Liver (tissue), 9 donors: Measurements from ENCODE around the gene RAD9A. TPM values are rescaled to one million over a fixed set of nuclear protein-coding genes. Genes with fewer than 3 reads are reported as not detected.

Source experiments
- DNase-seq: peaks from one replicate; pipeline ENCODE4 v3.0.0-alpha.2; 2017; ENCODE audit warnings: low spot score
- H3K27ac ChIP-seq, 2 donors: one replicate each; pipeline ENCODE4 v1.7.0; 2013; ENCODE audit warnings: inconsistent platforms in 2 of 2, low read length in 2 of 2, control low read depth in 1 of 2, low read depth in 1 of 2, mild to moderate bottlenecking in 1 of 2
- H3K27me3 ChIP-seq, 4 donors: one replicate each; pipeline versions ENCODE4 v1.6.1 to v1.7.0; 2013; ENCODE audit warnings: low read length in 3 of 4, inconsistent platforms in 1 of 4, mild to moderate bottlenecking in 1 of 4, moderate library complexity in 1 of 4; ENCODE audit not compliant: control insufficient read depth in 4 of 4, insufficient read depth in 4 of 4
- H3K36me3 ChIP-seq, 4 donors: one replicate each; pipeline versions ENCODE4 v1.6.1 to v1.7.0; 2013; ENCODE audit warnings: low read length in 3 of 4, mild to moderate bottlenecking in 3 of 4, low read depth in 1 of 4, moderate library complexity in 1 of 4; ENCODE audit not compliant: control insufficient read depth in 4 of 4, insufficient read depth in 3 of 4
- H3K4me1 ChIP-seq, 4 donors: one replicate each; pipeline versions ENCODE4 v1.6.1 to v1.7.0; 2013; ENCODE audit warnings: low read length in 3 of 4, mild to moderate bottlenecking in 3 of 4, moderate library complexity in 1 of 4; ENCODE audit not compliant: control insufficient read depth in 4 of 4, insufficient read depth in 4 of 4
- H3K4me3 ChIP-seq, 3 donors: one replicate each; pipeline versions ENCODE4 v1.6.1 to v1.7.0; 2013; ENCODE audit warnings: low read length in 3 of 3, control low read depth in 1 of 3, low read depth in 1 of 3, mild to moderate bottlenecking in 1 of 3
- H3K9ac ChIP-seq, 2 donors: one replicate each; pipeline ENCODE4 v1.7.0; 2013; ENCODE audit warnings: low read length in 2 of 2, mild to moderate bottlenecking in 2 of 2, moderate library complexity in 2 of 2, control low read depth in 1 of 2, low read depth in 1 of 2
- H3K9me3 ChIP-seq, 4 donors: one replicate each; pipeline versions ENCODE4 v1.6.1 to v1.7.0; 2013; ENCODE audit warnings: low read length in 3 of 4; ENCODE audit not compliant: control insufficient read depth in 4 of 4
- ATF3 ChIP-seq: IDR thresholded peaks from 2 replicates; pipeline ENCODE4 v1.6.1; 2016; ENCODE audit warnings: antibody characterized with exemption
- CTCF ChIP-seq: fragments of 150-350 bp; IDR thresholded peaks from 2 replicates; pipeline ENCODE4 v1.5.1; 2017; ENCODE audit warnings: improper control_type of control experiment, low read depth, low read length; ENCODE audit not compliant: missing input control
- FOXA1 ChIP-seq: IDR thresholded peaks from 2 replicates; pipeline ENCODE4 v1.6.1; 2016; ENCODE audit warnings: antibody characterized with exemption
- FOXA2 ChIP-seq: IDR thresholded peaks from 2 replicates; pipeline ENCODE4 v1.6.1; 2016; ENCODE audit warnings: antibody characterized with exemption
- GABPA ChIP-seq, 2 donors: IDR thresholded peaks in 1 of 2; conservative IDR thresholded peaks in 1 of 2; 2 replicates each; pipeline ENCODE4 v1.6.1; 2016; ENCODE audit warnings: antibody characterized with exemption in 2 of 2, mild to moderate bottlenecking in 1 of 2, moderate library complexity in 1 of 2
- HNF4A ChIP-seq, 2 donors: conservative IDR thresholded peaks; 2 replicates each; pipeline ENCODE4 v1.6.1; 2016; ENCODE audit warnings: antibody characterized with exemption in 2 of 2, mild to moderate bottlenecking in 2 of 2
- HNF4G ChIP-seq: IDR thresholded peaks from 2 replicates; pipeline ENCODE4 v1.6.1; 2016; ENCODE audit warnings: antibody characterized with exemption
- JUND ChIP-seq, 2 donors: IDR thresholded peaks; 2 replicates each; pipeline ENCODE4 v1.6.1; 2016; ENCODE audit warnings: antibody characterized with exemption in 2 of 2
- MAX ChIP-seq: IDR thresholded peaks from 2 replicates; pipeline ENCODE4 v1.6.1; 2016; ENCODE audit warnings: antibody characterized with exemption
- NR2F2 ChIP-seq: IDR thresholded peaks from 2 replicates; pipeline ENCODE4 v1.6.1; 2016; ENCODE audit warnings: antibody characterized with exemption
- RAD21 ChIP-seq, 2 donors: IDR thresholded peaks; 2 replicates each; pipeline ENCODE4 v1.6.1; 2016; ENCODE audit warnings: antibody characterized with exemption in 2 of 2, mild to moderate bottlenecking in 2 of 2
- REST ChIP-seq: IDR thresholded peaks from 2 replicates; pipeline ENCODE4 v1.6.1; 2016; ENCODE audit warnings: antibody characterized with exemption, mild to moderate bottlenecking
- RXRA ChIP-seq, 2 donors: IDR thresholded peaks; 2 replicates each; pipeline ENCODE4 v1.6.1; 2017 to 2018; ENCODE audit warnings: antibody characterized with exemption in 2 of 2, mild to moderate bottlenecking in 1 of 2
- TAF1 ChIP-seq: conservative IDR thresholded peaks from 2 replicates; pipeline ENCODE4 v1.6.1; 2016; ENCODE audit warnings: antibody characterized with exemption, mild to moderate bottlenecking
- YY1 ChIP-seq: IDR thresholded peaks from 2 replicates; pipeline ENCODE4 v1.6.1; 2016; ENCODE audit warnings: antibody characterized with exemption, mild to moderate bottlenecking
- WGBS: extraction: QIAGEN DNeasy Blood & Tissue Kit; methylation state at CpG from one replicate; pipeline ENCODE4 v1.1.7; 2013; 5-methylcytosine and 5-hydroxymethylcytosine counted together
- polyA plus RNA-seq, 2 donors: library from polyadenylated mRNA; stranded (reverse) in 1 of 2; unstranded in 1 of 2; fragments of 200-250 nt in 1 of 2; fragments of >200 nt in 1 of 2; fragmentation: Nextera tagmentation in 1 of 2; extraction: Ambion mirVana in 1 of 2; gene quantifications; one replicate each; pipeline versions ENCODE4 v1.2.1 to v1.2.3, GENCODE V29; 2013 to 2015
- total RNA-seq, 2 donors: library from RNA; depleted of rRNA; stranded (reverse); fragments of >200 nt; gene quantifications; one replicate each; pipeline ENCODE4 v1.2.3, GENCODE V29; 2014
- donor health status: healthy.
- donor health status: healthy.
- donor health status: healthy.
- donor health status: healthy.
- donor health status: healthy.

Gene RAD9A
- total and polyA plus RNA-seq, 4 donors: 4.5 to 8.6 (median 5.6) TPM

GRCh38 chr11:67432655-67433349 is 41.0 kb downstream of the RAD9A start:
- Histone ChIP-seq H3K4me1 (peaks cover 3 to 13% (median 10%) of the 10 kb centered on the region in 4 donors), H3K36me3 (peaks cover 3 to 42% (median 8%) of the 10 kb centered on the region in 4 donors), H3K4me3 (no peak overlapping the region), H3K27ac (no peak overlapping the region), H3K27me3 (no peaks in the 10 kb centered on the region), H3K9ac (no peak overlapping the region), H3K9me3 (no peaks in the 10 kb centered on the region)
- DNase-seq: no peak
- WGBS: 94% methylated on average over 22 of the region's 22 CpGs
- TF ChIP-seq NR2F2 (no peak), ATF3 (no peak), REST (no peak), FOXA1 (no peak)

- H3K4me3 ChIP-seq: no peak overlapping the region
- peaks cover 3 to 47% (median 8%) of the 10 kb centered on the region in 4 donors for H3K36me3 ChIP-seq
- WGBS: 92% methylated on average over 22 of the region's 22 CpGs
- no peak overlapping the region for H3K27ac ChIP-seq
- no peak for DNase-seq
- no peaks in the 10 kb centered on the region for H3K27me3 ChIP-seq
- H3K9me3 ChIP-seq: no peaks in the 10 kb centered on the region
- peaks cover 3 to 10% (median 8%) of the 10 kb centered on the region in 4 donors for H3K4me1 ChIP-seq
- H3K9ac ChIP-seq: no peak overlapping the region
- no peak for TF ChIP-seq HNF4G
- no peak for TF ChIP-seq REST
These were observed 42.0 kb downstream of the RAD9A start for GRCh38 chr11:67433536-67434394.

- no peaks in the 10 kb centered on the region for H3K27me3 ChIP-seq
- H3K36me3 ChIP-seq: peaks cover 3 to 47% (median 8%) of the 10 kb centered on the region in 4 donors
- no peaks in the 10 kb centered on the region for H3K9me3 ChIP-seq
- no peak for TF ChIP-seq FOXA2
- TF ChIP-seq HNF4A (conservative IDR thresholded peaks at IDR 0.05): no peak
- no peak for TF ChIP-seq RXRA (IDR thresholded peaks at IDR 0.05)
- TF ChIP-seq FOXA1: no peak
- TF ChIP-seq CTCF: no peak
- no peak for TF ChIP-seq MAX
- no peak for TF ChIP-seq TAF1
- TF ChIP-seq RAD21 (IDR thresholded peaks at IDR 0.05): no peak
- TF ChIP-seq JUND (IDR thresholded peaks at IDR 0.05): no peak
- TF ChIP-seq GABPA (IDR thresholded peaks at IDR 0.05 in 1 of 2, conservative IDR thresholded peaks at IDR 0.05 in 1 of 2): no peak
- no peak for TF ChIP-seq HNF4G
- TF ChIP-seq YY1: no peak
- peaks cover under 1 to 5% (median 3%) of the 10 kb centered on the region in 4 donors for H3K4me1 ChIP-seq
- no peak overlapping the region for H3K4me3 ChIP-seq
- no peak overlapping the region for H3K27ac ChIP-seq
- DNase-seq: no peak
- no peak overlapping the region for H3K9ac ChIP-seq
- 84% methylated on average over 23 of the region's 23 CpGs for WGBS
These were observed 42.7 kb downstream of the RAD9A start for GRCh38 chr11:67434395-67434881.
